ENCODE data around the gene SCYGR5.
"Not testable (repeated sequence)": the region's sequence is repeated elsewhere in the genome, so short reads cannot be mapped to it uniquely, and the experiment has no call there.

The SCYGR5 gene

GRCh38 chr2:227673620-227674019, 7.0 kb downstream of the SCYGR5 start:
- DNase-seq (ENCODE audit: low read depth) = not testable (repeated sequence)

- DNase-seq (ENCODE audit: low read depth) = no peak
Measured at GRCh38 chr2:227674485-227674884, 7.9 kb downstream of the SCYGR5 start.

DNA sequence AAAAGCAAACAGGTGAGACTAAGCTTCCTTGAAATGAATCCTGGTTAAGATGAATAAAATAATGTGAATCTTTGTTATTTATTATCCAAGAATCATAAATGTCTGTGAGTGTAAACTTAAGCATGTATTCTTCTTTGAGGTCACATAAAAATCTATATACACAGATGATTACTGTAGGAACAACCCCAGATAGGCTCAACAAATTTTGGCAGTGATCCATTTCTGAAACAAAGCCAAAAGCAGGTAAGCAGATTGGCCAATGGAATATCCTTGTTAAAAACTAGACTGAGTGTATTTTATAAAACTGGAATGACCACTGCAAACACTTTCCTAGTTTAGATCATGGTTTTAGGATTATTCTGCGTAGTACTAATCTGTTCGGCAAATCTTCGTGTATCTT, 11.3 kb downstream of the SCYGR5 start:
- DNase-seq (ENCODE audit: low read depth) = no peak

- DNase-seq (ENCODE audit: low read depth) = no peak
Measured at GRCh38 chr2:227684258-227684657, 17.7 kb downstream of the SCYGR5 start.

DNA sequence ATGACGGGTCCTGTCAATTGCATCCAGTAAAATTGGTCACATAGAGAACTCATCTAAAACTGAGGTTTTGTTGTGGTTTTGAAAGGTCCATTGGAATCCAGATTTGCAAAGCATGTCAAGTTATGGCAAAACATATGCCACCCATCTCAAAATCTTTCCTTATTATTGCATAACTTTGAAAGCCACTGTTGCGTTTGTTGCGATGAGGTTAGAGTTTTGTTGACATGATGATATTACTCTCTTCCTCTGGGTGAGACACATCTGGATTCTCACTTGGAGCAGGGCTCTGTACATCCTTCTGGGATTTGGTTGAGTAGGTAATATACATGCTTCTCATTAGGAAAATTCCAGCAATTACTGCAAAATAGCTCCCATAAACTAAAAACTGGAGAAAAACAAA, 20.6 kb downstream of the SCYGR5 start:
- no peak for DNase-seq (ENCODE audit: low read depth)

DNA sequence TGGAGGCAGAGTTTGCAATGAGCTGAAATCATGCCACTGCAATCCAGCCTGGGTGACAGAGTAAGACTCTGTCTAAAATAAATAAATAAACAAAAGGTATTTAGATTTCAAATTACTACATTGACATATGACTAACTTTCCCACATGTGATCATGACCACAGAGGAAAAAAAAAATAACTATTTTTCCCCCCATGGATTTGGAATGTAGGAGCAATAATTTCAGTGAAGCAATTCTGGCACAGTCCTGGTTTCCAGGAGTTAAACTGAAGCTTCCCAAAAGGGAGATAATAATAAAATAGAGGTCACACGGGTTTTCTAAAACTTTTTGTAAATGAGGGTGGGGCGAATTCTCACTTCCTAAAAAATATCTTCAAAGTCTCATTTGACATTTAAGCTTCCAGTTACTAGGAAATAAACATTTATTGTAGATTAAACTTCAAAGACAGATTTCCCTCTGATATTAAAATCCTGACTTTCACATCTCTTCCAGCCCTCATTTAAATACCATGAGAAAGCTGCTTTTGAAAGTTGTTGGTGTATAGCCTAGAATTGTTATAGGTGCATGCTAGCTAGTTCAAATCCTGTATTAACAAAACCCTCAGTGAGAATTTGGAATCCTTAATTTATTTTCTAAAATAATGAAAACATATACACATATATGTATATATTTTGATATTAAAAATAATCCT, 30.5 kb downstream of the SCYGR5 start:
- no peak for DNase-seq (ENCODE audit: low read depth)

GRCh38 chr2:227701556-227701955, 35.0 kb downstream of the SCYGR5 start:
- DNase-seq (ENCODE audit: low read depth) = no peak

DNA sequence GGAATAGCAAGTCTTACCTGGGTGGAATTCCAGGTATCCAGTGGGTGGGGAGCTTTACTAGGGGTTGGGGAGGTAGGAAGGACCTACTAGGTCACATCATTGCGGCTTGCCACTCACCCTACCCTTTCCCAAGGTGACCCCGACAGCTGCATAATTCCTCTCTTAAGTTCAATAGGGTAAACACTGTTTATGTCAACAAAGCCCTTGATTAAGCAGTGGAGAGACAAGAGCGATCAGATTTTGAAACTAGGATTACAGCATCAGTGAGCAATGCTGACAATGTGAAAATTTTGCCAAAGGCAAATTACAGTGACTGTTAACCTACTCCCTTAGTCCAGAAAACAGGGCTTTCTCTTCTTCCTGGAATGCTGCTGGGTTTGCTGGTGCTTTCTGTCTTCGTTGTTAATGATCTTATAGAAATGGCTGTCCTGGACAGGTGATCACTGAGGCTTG, 36.7 kb downstream of the SCYGR5 start:
- no peak for DNase-seq (ENCODE audit: low read depth)

- DNase-seq (ENCODE audit: low read depth) = no peak
Measured at GRCh38 chr2:227703961-227704360, 37.4 kb downstream of the SCYGR5 start.

DNA sequence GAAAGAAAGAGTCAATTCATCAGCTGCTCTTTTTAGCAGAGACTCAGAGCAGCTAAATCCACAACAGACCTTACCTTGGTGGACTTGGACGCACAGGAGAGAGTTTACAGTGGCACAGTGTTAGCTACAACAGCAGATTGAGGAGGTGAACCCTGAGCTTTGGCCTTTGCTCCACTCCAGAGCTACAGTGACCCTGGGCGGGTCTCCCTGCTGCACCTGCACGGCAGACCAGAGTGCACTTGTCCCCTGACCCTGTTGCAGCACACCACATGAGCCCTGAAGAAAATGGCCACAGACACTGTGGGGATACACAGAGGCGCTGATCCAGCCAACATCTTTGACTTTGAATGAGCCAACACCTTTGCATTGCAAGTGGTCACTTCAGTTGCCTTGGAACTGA, 40.3 kb downstream of the SCYGR5 start:
- no peak for DNase-seq (ENCODE audit: low read depth)

GRCh38 chr2:227707390-227707789, 40.8 kb downstream of the SCYGR5 start:
- no peak for DNase-seq (ENCODE audit: low read depth)

GRCh38 chr2:227710986-227711385, 44.4 kb downstream of the SCYGR5 start:
- no peak for DNase-seq (ENCODE audit: low read depth)

DNA sequence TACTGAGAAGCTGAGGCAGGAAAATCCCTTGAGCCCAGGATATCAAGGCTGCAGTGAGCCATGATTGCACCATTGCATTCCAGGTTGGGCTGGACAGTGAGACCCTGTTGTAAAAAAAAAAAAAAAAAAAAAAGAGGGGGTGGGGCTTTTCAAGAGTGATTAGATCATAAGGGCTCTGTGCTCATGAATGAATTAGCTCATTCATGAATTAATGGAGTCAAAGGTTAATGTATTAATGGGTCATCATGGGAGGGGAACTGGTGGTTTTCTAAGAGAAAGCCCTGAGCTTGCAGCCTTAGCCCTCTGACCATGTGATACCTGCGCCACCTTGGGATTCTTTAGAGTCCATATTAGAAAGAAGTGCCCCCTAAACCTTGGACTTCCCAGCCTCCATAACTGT, 46.7 kb downstream of the SCYGR5 start:
- DNase-seq (ENCODE audit: low read depth) = no peak

GRCh38 chr2:227716501-227716900, 49.9 kb downstream of the SCYGR5 start:
- DNase-seq (ENCODE audit: low read depth) = no peak

All from T-helper 22 cell (primary cell).